GM19372 (cell line): ENCODE results near the gene EFEMP2.
A peak's percentile ranks its signal among the peaks of the same experiment; 100 is the strongest.
"Not testable (repeated sequence)": the region's sequence is repeated elsewhere in the genome, so short reads cannot be mapped to it uniquely, and the experiment has no call there.

Experiments used
- ATAC-seq: cut with Tn5 transposase; IDR thresholded peaks from one replicate; pipeline ENCODE4 v1.9.1; 2021; ENCODE audit warnings: mild to moderate bottlenecking, low read depth, moderate library complexity; ENCODE audit not compliant: unreplicated experiment

EFEMP2 gene

DNA sequence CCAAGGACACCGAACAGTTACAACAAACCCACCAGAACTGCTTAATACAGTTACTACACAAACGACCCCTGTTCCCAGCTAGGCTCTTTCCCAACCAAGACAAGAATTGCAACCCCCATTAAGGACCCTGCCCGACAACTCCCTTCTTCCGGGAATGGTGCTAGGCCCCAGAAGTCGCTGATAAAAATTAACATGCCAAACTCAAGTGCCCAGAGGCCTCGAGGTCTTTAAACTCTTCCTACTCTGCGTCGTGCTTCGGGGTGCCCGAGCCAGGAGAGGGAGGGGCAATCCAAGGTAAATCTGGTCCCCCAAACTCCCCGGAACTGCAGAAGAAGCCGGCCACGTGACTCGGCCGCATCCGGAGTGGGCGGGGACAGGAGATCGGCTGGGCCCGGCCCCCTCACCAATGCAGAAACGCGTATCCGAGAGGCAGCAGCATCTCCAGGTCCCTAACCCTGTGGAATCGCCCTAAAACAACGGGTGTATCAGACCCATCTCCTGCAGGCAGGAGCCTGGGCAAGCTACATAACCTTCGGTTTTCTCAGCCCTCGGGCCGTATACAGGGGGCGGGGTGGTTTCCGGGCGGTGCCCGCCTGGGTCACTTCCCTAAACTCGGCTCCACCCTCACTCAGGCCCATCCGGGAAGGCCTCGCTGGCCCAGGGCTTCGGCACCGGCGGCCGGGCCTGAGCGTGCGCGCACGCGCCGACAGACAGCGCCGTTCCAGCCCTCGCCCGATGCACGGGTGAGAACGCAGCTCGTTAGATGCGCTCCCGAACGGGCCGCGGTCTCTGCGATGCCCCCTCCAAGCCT is 15.7 kb downstream of the EFEMP2 start:
- ATAC-seq: peak; percentile 16

DNA sequence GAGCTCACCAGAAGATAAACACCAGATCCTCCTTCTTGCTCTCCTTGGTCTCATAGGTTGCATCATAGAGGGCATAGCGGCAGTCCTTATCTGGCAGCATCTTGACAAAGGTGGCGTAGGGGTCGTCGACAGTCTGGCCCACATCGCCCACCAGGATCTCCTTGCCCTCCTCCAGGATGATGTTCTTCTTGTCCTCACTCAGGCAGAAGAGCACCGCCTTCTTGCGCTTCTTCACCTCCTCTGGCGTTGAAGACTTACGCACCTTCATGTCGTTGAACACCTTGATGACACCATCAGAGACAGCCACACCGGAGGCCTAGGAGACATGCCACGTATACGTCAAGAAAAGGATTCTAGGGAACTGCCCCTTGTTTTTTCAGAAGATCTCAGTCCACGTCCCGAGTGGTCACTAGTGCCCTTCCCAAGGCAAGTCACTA is 16.7 kb downstream of the EFEMP2 start:
- ATAC-seq: no peak

DNA sequence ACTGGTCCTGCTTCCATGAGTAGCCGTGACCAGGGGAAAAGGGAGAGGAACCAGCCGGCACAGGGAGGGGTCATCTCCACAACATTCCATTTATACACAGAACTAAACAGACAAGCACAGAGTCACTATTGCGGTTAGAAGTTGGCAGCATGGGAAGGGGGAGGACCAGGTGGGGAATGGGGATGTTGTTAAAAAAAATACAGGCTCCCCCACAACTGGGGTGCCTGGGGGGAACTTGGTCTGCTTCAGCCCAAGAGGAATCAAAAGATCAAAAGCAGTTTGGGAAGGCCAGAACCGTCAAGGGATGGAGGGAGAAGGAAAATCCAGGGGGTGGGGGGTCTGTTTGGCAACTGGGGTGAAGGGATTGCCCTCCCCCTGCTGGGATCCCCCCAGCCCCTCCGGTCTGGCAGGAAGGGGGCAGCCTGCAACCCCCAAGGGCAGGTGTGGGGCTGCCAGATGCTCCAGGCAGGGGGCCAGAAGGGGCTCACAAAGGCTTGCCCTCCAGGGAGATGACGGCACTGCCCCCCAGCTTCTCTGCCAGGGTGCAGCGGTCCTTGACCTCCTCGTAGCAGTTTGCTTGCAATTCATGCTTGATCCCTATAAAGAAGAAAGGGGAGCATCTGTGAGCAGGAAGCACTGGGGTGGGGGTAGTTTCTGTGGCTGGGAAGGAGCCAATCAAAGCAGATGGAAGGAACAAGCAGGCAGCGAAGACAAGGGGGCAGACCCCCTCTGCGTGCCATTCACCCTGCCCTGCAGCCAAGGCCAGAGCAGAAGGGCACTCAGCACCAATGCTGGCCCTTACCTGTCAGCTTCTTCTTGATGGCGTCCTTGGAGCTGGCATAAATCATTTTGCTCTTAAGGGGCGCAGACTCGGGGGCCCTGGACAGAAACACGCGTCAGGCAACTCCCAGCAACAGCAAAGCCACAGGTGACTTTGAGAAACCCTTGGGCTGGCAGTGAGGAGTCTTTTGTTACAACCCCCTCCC is 17.5 kb downstream of the EFEMP2 start:
- no peak for ATAC-seq

- ATAC-seq: no peak
These were observed 18.4 kb downstream of the EFEMP2 start for GRCh38 chr11:65854161-65854592.

DNA sequence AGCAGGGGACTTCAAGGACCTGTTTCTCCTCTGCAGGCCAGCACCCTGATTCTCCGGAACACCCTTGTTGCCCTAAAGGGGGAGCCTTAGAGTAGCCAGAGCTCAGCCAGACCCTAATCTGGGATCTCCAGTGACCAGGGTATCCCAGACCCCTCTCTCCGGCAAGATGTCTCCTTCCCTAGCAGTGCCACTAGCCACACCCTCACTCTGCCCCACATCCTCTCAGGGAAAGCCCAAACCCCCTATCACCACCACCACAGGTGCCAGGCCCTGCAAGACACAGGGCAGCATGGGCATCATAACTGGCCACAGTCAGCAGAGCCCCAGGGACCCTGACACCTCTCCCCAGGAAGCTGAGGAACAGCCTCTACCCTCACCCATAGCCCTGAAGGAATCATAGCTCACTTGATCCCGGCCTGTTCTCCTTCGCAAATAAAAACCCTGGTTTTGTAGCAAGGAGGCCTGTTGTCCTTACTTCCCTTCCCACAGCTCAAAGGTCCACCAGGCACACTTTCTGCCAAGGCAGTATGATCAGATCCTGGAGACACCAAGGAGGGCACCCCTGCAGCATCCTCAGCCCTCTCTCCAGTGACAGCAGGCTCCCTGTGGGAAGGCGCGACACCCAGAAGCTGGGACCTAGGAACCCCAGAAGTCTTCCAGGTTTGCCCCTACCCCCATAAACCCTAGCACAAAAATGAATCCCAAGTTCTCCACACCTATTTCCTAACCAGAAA is 19.2 kb downstream of the EFEMP2 start:
- no peak for ATAC-seq

DNA sequence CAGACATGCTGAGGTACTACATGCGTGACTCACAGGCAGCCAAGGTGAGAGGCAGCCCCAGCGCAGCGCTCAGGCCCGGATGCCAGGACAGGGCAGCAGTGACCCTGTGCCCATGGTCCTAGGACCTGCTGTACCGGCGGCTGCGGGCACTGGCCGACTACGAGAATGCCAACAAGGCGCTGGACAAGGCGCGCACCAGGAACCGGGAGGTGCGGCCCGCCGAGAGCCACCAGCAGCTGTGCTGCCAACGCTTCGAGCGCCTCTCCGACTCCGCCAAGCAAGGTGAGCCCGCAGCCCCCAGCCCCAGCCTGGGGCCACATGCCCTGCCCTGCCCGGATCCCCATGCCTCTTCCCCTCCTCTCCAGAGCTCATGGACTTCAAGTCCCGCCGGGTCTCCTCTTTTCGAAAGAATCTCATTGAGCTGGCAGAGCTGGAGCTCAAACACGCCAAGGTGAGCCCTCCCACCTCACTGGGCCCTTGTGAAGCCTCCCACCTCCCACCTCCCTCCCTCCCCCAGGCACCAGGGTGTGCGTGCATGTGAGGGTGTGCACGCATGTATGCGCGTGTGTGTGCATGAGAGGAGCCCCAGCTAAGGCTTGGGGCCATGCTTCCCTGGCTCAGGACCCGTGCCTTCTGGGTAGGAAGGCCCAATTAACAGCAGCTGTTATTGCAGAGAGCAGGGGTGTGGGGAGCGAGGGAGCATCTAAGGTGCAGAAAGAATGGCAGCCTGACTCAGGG is 19.9 kb downstream of the EFEMP2 start:
- ATAC-seq: no peak

DNA sequence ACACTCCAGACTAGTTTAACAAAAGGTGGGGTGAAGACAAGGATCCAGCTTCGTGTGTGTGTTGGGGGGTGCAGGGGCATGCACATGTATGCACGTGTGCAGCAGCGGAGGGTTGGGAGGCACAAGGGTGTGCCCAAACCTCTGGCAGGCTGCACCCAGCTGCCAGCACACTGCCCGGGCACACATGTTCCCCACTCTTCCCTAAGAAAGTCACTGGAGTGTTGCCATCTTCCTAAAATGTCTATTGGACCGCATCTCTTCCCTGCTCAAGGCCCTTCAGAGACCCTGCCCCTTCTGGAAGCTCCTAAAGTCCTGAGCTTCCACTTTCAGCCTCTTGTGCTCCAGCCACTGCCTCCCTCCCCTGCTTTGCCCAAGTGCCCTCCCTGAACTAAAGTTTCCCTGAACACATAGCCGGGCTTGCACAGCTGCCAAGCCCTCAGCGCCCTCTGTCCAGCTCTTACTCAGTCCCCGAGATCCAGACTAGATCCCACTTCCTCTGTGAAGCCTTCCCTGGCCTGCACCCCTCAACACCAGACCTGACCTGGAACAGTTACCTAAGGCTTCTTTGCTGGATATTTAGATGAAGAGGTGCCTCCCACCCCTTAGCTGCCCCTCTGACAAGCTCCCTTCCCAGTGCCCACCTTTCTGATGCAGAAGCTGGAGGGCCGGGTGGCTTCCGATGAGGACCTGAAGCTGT is 20.6 kb downstream of the EFEMP2 start:
- ATAC-seq: no peak

- ATAC-seq: no peak
These were observed 21.5 kb downstream of the EFEMP2 start for GRCh38 chr11:65851083-65851579.

DNA sequence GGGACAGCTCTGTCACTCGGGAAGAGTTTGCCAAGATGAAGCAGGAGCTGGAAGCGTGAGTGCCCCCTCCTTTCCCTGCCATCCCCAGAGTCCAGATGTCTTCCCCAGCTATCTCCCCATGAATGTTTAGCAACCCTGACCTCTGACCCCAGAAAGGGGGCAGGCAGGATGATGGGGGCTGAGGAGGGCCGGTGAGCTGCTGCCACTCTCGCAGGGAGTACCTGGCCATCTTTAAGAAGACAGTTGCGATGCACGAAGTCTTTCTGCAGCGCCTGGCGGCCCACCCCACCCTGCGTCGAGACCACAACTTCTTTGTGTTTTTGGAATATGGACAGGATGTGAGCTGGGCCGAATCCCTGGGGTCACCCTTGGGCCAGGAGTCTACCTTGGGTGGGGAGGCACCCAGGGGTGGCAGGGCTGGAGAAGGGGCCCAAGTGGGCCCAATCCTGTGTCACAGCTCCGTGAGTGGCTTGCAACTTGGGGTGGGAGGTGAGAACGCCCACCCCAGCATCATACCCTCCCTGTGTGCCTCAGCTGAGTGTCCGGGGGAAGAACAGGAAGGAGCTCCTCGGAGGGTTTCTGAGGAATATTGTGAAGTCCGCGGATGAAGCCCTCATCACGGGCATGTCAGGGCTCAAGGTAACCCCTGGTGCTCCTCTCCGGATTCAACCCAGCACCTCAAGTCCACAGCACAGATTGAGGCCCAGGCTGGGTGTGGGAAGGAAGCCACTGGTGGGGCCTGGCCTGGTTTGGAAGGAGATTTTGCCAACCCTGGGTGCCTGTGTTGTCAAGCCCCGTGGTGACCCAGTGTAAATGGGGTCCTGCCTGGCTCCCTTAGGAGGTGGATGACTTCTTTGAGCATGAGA is 22.1 kb downstream of the EFEMP2 start:
- no peak for ATAC-seq

DNA sequence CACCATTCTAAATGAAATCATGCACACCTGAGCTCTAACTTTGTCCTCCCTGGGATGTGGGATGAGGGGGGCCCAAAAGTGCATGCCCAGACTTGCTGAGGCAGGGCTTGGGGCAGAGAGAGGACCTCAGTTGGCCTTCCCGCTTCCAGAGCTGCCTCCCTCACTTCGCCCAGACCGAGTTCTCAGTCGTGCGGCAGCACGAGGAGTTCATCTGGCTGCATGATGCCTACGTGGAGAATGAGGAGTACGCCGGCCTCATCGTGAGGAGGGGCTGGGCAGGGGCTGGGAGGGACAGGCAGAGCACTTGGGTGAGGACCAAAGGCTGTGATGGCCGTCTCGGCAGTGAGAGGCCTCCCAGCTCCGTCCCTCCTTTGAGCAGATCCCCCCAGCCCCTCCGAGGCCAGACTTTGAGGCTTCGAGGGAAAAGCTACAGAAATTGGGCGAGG is 22.8 kb downstream of the EFEMP2 start:
- no peak for ATAC-seq

DNA sequence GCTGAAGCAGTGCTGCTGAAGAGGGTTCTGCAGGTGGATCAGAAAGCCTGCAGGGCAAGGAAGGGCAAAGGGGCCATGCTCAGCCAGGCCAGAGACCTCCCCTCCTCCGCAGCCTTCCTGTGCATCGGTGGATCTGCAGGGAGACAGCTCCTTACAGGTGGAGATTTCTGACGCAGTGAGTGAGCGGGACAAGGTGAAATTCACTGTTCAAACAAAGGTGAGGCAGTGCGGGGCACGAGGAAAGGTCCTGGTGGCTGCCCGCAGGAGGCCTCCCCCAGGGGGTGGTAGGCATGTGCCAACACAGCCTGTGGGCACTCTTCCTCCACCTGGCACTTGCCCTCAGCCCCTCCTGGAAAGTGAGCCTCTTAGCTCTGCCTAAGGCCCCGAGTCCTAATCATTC is 23.2 kb downstream of the EFEMP2 start:
- ATAC-seq: no peak

- ATAC-seq: not testable (repeated sequence)
These were observed 23.9 kb downstream of the EFEMP2 start for GRCh38 chr11:65848693-65849092.

- ATAC-seq: no peak
These were observed 24.9 kb downstream of the EFEMP2 start for GRCh38 chr11:65847746-65848145.

GRCh38 chr11:65844231-65844872 is 28.2 kb downstream of the EFEMP2 start:
- ATAC-seq: no peak

DNA sequence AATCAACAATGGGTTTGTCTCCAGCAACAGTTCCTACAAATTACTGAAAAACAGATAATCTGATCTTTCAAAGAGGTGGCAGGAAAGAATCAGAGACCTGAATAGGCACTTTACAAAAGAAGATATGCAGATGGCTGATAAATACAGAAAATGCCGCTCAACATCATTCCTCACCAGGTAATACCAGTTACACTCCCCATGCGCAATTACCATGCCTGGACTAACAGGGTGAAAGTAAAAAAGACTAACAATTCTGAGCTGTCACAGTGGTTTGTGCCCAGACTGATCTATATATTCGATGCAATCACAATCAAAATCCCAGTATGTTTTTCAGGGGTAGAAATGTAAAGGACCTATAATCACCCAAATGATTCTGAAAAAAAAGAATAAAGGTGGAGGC is 28.8 kb downstream of the EFEMP2 start:
- no peak for ATAC-seq

DNA sequence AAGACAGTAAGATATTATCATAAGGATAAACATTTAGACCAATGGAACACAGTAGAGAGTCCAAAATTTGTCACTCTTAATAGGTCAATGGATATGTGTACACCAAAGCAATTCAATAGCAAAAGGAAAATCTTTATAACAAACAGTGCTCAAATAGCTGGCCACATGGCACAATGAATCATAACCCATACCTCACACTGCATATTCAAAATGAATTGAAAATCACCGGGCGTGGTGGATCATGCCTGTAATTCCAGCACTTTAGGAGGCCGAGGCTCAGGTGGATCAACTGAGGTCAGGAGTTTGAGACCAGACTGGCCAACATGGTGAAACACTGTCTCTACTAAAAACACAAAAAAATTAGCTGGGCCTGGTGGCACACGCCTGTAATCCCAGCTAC is 30.5 kb downstream of the EFEMP2 start:
- no peak for ATAC-seq

GRCh38 chr11:65834202-65834601 is 38.4 kb downstream of the EFEMP2 start:
- ATAC-seq: no peak
